ENCODE measurements around the gene SLC38A1. TPM values are rescaled to one million over a fixed set of nuclear protein-coding genes. Genes with fewer than 3 reads are reported as not detected.
"Not testable (repeated sequence)": the region's sequence is repeated elsewhere in the genome, so short reads cannot be mapped to it uniquely, and the experiment has no call there.

Gene SLC38A1
- polyA plus RNA-seq, 1 of the 3 experiments (the other 2 are of a cell fraction), result 20.7 TPM

DNA sequence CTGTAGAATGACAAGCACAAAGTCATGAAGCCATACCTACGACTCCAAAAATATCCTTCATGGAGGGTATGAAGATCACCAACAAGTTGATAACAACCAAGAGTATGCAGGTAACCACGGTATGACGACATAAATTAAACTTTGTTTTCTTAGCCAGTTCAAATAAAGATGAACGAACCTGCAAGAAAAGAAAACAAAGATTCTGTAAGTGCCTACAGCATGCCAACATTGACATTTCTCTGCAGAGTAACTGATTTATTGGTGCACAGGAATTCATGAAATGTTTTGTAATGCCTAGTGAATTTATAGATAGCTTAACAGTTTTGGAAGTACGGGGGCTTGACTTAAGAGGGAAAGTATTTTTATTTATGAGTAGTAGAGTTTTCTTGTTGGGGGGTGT is 71.0 kb downstream of the SLC38A1 start (continued):
- TF ChIP-seq USF2 (IDR thresholded peaks at IDR 0.05; ENCODE audit: borderline replicate concordance, low read depth, low read length), result no peak

DNA sequence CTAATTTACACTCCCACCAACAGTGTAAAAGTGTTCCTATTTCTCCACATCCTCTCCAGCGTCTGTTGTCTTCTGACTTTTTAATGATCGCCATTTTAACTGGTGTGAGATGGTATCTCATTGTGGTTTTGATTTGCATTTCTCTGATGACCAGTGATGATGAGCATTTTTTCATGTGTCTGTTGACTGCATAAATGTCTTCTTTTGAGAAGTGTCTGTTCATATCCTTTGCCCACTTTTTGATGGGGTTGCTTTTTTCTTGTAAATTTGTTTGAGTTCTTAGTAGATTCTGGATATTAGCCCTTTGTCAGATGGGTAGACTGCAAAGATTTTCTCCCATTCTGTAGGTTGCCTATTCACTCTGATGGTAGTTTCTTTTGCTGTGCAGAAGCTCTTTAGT is 78.3 kb downstream of the SLC38A1 start:
- H3K79me2 ChIP-seq (ENCODE audit: insufficient read depth); H3K27me3 ChIP-seq (ENCODE audit: insufficient read depth); POLR2A ChIA-PET; H2AFZ ChIP-seq (ENCODE audit: low read depth); H3K4me3 ChIP-seq (ENCODE audit: low read depth in 2 of 2, low read length in 1 of 2); H4K20me1 ChIP-seq (ENCODE audit: insufficient read depth); H3K9ac ChIP-seq; CTCF ChIA-PET; H3K9me3 ChIP-seq; DNase-seq; H3K4me2 ChIP-seq; H3K4me1 ChIP-seq (ENCODE audit: control insufficient read depth in 1 of 2, insufficient read depth in 2 of 2, low read depth in 1 of 2, low read length in 1 of 2); H3F3A ChIP-seq (replicated peaks; ENCODE audit: insufficient read depth); H3K27ac ChIP-seq (ENCODE audit: low read depth in 2 of 2, low read length in 1 of 2); H3K9me2 ChIP-seq: not testable (repeated sequence)
- peaks cover 25 to 43% of the 10 kb centered on the region in 2 experiments for H3K36me3 ChIP-seq (replicated peaks in 1 of 2; ENCODE audit: control insufficient read depth in 1 of 2, insufficient read depth in 2 of 2, low read length in 1 of 2)
- 93% methylated on average over 2 of the region's 2 CpGs for WGBS (ENCODE audit: low lambda C conversion rate)

GRCh38 chr12:46188170-46188569 is 80.7 kb downstream of the SLC38A1 start:
- TF ChIP-seq ELF1 (IDR thresholded peaks at IDR 0.05), result no peak
- TF ChIP-seq FOSL2 (IDR thresholded peaks at IDR 0.05; ENCODE audit: borderline replicate concordance, low read depth), result no peak
- no peak for TF ChIP-seq REST (IDR thresholded peaks at IDR 0.05; ENCODE audit: low read depth, low read length)
- TF ChIP-seq SIN3A (IDR thresholded peaks at IDR 0.05; ENCODE audit: borderline replicate concordance, low read depth, low read length), result no peak
- TF ChIP-seq USF2 (IDR thresholded peaks at IDR 0.05; ENCODE audit: borderline replicate concordance, low read depth, low read length), result no peak
- no peak for TF ChIP-seq GATA2 (CRISPR knock-in tag; IDR thresholded peaks at IDR 0.05)
- TF ChIP-seq, protein P1, sequence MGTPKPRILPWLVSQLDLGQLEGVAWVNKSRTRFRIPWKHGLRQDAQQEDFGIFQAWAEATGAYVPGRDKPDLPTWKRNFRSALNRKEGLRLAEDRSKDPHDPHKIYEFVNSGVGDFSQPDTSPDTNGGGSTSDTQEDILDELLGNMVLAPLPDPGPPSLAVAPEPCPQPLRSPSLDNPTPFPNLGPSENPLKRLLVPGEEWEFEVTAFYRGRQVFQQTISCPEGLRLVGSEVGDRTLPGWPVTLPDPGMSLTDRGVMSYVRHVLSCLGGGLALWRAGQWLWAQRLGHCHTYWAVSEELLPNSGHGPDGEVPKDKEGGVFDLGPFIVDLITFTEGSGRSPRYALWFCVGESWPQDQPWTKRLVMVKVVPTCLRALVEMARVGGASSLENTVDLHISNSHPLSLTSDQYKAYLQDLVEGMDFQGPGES (IDR thresholded peaks at IDR 0.05; ENCODE audit: low read depth, low read length), result no peak
- H3K4me2 ChIP-seq, result no peak overlapping the region
- H3K27me3 ChIP-seq (ENCODE audit: insufficient read depth), result no peaks in the 10 kb centered on the region
- ChIA-PET CTCF (interaction anchor here (1.0 to 1.1 kb wide), 2 partner anchors 17 to 143 kb away, joined by 3 read pairs; no protein-coding TSS in a partner anchor), POLR2A (no interaction called here)
- H3K4me3 ChIP-seq (ENCODE audit: low read depth in 2 of 2, low read length in 1 of 2), result no peak overlapping the region
- no peaks in the 10 kb centered on the region for H3K9me3 ChIP-seq
- H3K4me1 ChIP-seq (ENCODE audit: control insufficient read depth in 1 of 2, insufficient read depth in 2 of 2, low read depth in 1 of 2, low read length in 1 of 2), result no peaks in the 10 kb centered on the region; a peak in 1 of 4 replicates
- H3K27ac ChIP-seq (ENCODE audit: low read depth in 2 of 2, low read length in 1 of 2), result no peak overlapping the region; a peak in 1 of 4 replicates
- H3F3A ChIP-seq (replicated peaks; ENCODE audit: insufficient read depth), result no peaks in the 10 kb centered on the region
- no peaks in the 10 kb centered on the region for H4K20me1 ChIP-seq (ENCODE audit: insufficient read depth)
- DNase-seq, result no peak
- no peaks in the 10 kb centered on the region for H3K9me2 ChIP-seq
- H2AFZ ChIP-seq (ENCODE audit: low read depth), result no peak overlapping the region
- 93% methylated on average over 2 of the region's 2 CpGs for WGBS (ENCODE audit: low lambda C conversion rate)
- H3K79me2 ChIP-seq (ENCODE audit: insufficient read depth), result no peaks in the 10 kb centered on the region
- no peak overlapping the region for H3K9ac ChIP-seq
- H3K36me3 ChIP-seq (replicated peaks in 1 of 2; ENCODE audit: control insufficient read depth in 1 of 2, insufficient read depth in 2 of 2, low read length in 1 of 2), result peaks cover 17 to 21% of the 10 kb centered on the region in 2 experiments

Measured in SK-N-SH (cell line).